SK-N-SH (cell line): ENCODE measurements around the gene ETFRF1. TPM values are rescaled to one million over a fixed set of nuclear protein-coding genes. Genes with fewer than 3 reads are reported as not detected.

Experiments
- CTCF ChIA-PET: fragments of 300-600, 350-600 bp; formaldehyde crosslinking; extraction: SDS; loops from one replicate; lab custom pipeline; 2021; lab: Yijun Ruan, JAX
- POLR2A ChIA-PET: fragments of 350-600 bp; sonication (Branson Sonifier 250); formaldehyde crosslinking; extraction: SDS; loops from one replicate; lab custom pipeline; 2020; ENCODE audit warnings: antibody characterized with exemption, inconsistent platforms; lab: Yijun Ruan, JAX
- DNase-seq: peaks from one replicate; pipeline ENCODE4 v3.0.0; 2012
- H2AFZ ChIP-seq: fragments of 200-600 bp; sonication (generic); 2 replicates; pipeline ENCODE4 v1.8.1; 2016; ENCODE audit warnings: antibody characterized with exemption, mild to moderate bottlenecking, low read depth
- H3F3A ChIP-seq: fragments of 200-600 bp; sonication (generic); replicated peaks from 2 replicates; pipeline ENCODE3; 2016; ENCODE audit warnings: antibody characterized with exemption, mild to moderate bottlenecking; ENCODE audit not compliant: insufficient read depth
- H3K27ac ChIP-seq, 2 experiments: fragments of 200-500 bp in 1 of 2; fragments of 200-600 bp in 1 of 2; sonication (Bioruptor generic) in 1 of 2; sonication (generic), shearing (Covaris generic) in 1 of 2; 2 replicates each; pipeline versions ENCODE4 v1.5.1 to v1.6.1; 2014 to 2016; ENCODE audit warnings: low read depth in 2 of 2, inconsistent platforms in 1 of 2, low read length in 1 of 2, mild to moderate bottlenecking in 1 of 2, mixed read lengths in 1 of 2
- H3K27me3 ChIP-seq: fragments of 200-600 bp; sonication (generic), shearing (Covaris generic); 2 replicates; pipeline ENCODE4 v1.6.1; 2016; ENCODE audit warnings: mixed run types; ENCODE audit not compliant: insufficient read depth
- H3K36me3 ChIP-seq, 2 experiments: fragments of 200-500 bp in 1 of 2; fragments of 200-600 bp in 1 of 2; sonication (Bioruptor generic) in 1 of 2; sonication (generic) in 1 of 2; replicated peaks in 1 of 2; 2 replicates each; pipeline versions ENCODE3 to v1.5.1; 2014 to 2016; ENCODE audit warnings: low read length in 1 of 2, mild to moderate bottlenecking in 1 of 2; ENCODE audit not compliant: insufficient read depth in 2 of 2, control insufficient read depth in 1 of 2
- H3K4me1 ChIP-seq, 2 experiments: fragments of 200-500 bp in 1 of 2; fragments of 200-600 bp in 1 of 2; sonication (Bioruptor generic) in 1 of 2; sonication (generic), shearing (Covaris generic) in 1 of 2; 2 replicates each; pipeline versions ENCODE4 v1.5.1 to v1.6.1; 2014 to 2016; ENCODE audit warnings: low read depth in 1 of 2, low read length in 1 of 2, mixed run types in 1 of 2; ENCODE audit not compliant: insufficient read depth in 2 of 2, control insufficient read depth in 1 of 2
- H3K4me2 ChIP-seq: fragments of 200-600 bp; sonication (generic), shearing (Covaris generic); 2 replicates; pipeline ENCODE4 v1.6.1; 2017; ENCODE audit warnings: mixed run types
- H3K4me3 ChIP-seq, 2 experiments: fragments of 200-500 bp in 1 of 2; fragments of 200-600 bp in 1 of 2; sonication (Bioruptor generic) in 1 of 2; sonication (generic), shearing (Covaris generic) in 1 of 2; 2 replicates each; pipeline versions ENCODE4 v1.5.1 to v1.8.1; 2014 to 2016; ENCODE audit warnings: low read depth in 2 of 2, inconsistent platforms in 1 of 2, low read length in 1 of 2, mild to moderate bottlenecking in 1 of 2, mixed read lengths in 1 of 2, moderate library complexity in 1 of 2
- H3K79me2 ChIP-seq: fragments of 200-600 bp; sonication (generic); 2 replicates; pipeline ENCODE4 v1.8.1; 2017; ENCODE audit warnings: mild to moderate bottlenecking; ENCODE audit not compliant: insufficient read depth
- H3K9ac ChIP-seq: fragments of 200-600 bp; sonication (generic); 2 replicates; pipeline ENCODE4 v1.6.1; 2017; ENCODE audit warnings: mixed run types
- H3K9me2 ChIP-seq: fragments of 200-600 bp; sonication (generic); 2 replicates; pipeline ENCODE4 v1.6.1; 2017; ENCODE audit warnings: mixed run types
- H3K9me3 ChIP-seq: fragments of 200-600 bp; sonication (generic); 2 replicates; pipeline ENCODE4 v1.6.1; 2017; ENCODE audit warnings: mixed run types, mild to moderate bottlenecking, moderate library complexity
- H4K20me1 ChIP-seq: fragments of 200-600 bp; sonication (generic); 2 replicates; pipeline ENCODE4 v1.6.1; 2017; ENCODE audit warnings: mild to moderate bottlenecking, mixed run types; ENCODE audit not compliant: insufficient read depth
- CHD2 ChIP-seq: fragments of 150-350 bp; IDR thresholded peaks from 2 replicates; pipeline ENCODE4 v1.6.1; 2018; ENCODE audit warnings: low read length; ENCODE audit not compliant: partially characterized antibody
- CTCF ChIP-seq: fragments of 200-600 bp; sonication (generic); IDR thresholded peaks from 2 replicates; pipeline ENCODE4 v1.6.1; 2017; ENCODE audit warnings: antibody characterized with exemption, mild to moderate bottlenecking, moderate library complexity
- EP300 ChIP-seq, 2 experiments: IDR thresholded peaks; 2 replicates each; pipeline versions ENCODE4 v1.4.0 to v1.6.1; 2012; ENCODE audit warnings: borderline replicate concordance in 1 of 2, low read depth in 1 of 2, low read length in 1 of 2
- GATA2 ChIP-seq: sonication (generic); formaldehyde crosslinking; IDR thresholded peaks from 2 replicates; pipeline ENCODE4 v1.5.0; 2020; ENCODE audit warnings: mild to moderate bottlenecking, missing genetic modification reagents
- IRF3 ChIP-seq: fragments of 150-350 bp; IDR thresholded peaks from 2 replicates; pipeline ENCODE4 v1.6.1; 2016; ENCODE audit warnings: mild to moderate bottlenecking, low read depth, low read length
- JUND ChIP-seq: IDR thresholded peaks from 2 replicates; pipeline ENCODE4 v1.4.0; 2012
- MAX ChIP-seq: IDR thresholded peaks from 2 replicates; pipeline ENCODE4 v1.4.0; 2012; ENCODE audit warnings: low read depth
- MXI1 ChIP-seq: IDR thresholded peaks from 2 replicates; pipeline ENCODE4 v1.6.1; 2012; ENCODE audit warnings: mild to moderate bottlenecking, low read depth, low read length, improper control_type of control experiment
- RAD21 ChIP-seq: IDR thresholded peaks from 2 replicates; pipeline ENCODE4 v1.6.1; 2012; ENCODE audit warnings: mild to moderate bottlenecking, low read length
- RXRA ChIP-seq: IDR thresholded peaks from 2 replicates; pipeline ENCODE4 v1.4.0; 2012; ENCODE audit warnings: low read depth, mild to moderate bottlenecking, borderline replicate concordance
- SMC3 ChIP-seq: IDR thresholded peaks from 2 replicates; pipeline ENCODE4 v1.6.1; 2012; ENCODE audit warnings: low read depth, low read length, improper control_type of control experiment
- TAF1 ChIP-seq: IDR thresholded peaks from 2 replicates; pipeline ENCODE4 v1.6.1; 2012; ENCODE audit warnings: low read depth, mild to moderate bottlenecking, low read length, moderate library complexity, borderline replicate concordance
- TEAD4 ChIP-seq: IDR thresholded peaks from 2 replicates; pipeline ENCODE4 v1.4.0; 2012; ENCODE audit warnings: mild to moderate bottlenecking, borderline replicate concordance; ENCODE audit not compliant: insufficient read depth
- USF2 ChIP-seq: fragments of 150-350 bp; IDR thresholded peaks from 2 replicates; pipeline ENCODE4 v1.6.1; 2017; ENCODE audit warnings: antibody characterized with exemption, low read length, low read depth, borderline replicate concordance
- YY1 ChIP-seq: IDR thresholded peaks from 2 replicates; pipeline ENCODE4 v1.4.0; 2012; ENCODE audit warnings: low read depth, mild to moderate bottlenecking
- WGBS: methylation state at CpG from one replicate; pipeline ENCODE4 v1.1.6; 2017; ENCODE audit warnings: low lambda C conversion rate; 5-methylcytosine and 5-hydroxymethylcytosine counted together
- polyA plus RNA-seq, 3 experiments: library from polyadenylated mRNA; depleted of rRNA; stranded (reverse); fragments of >200 nt; gene quantifications; 2 replicates each; pipeline ENCODE4 v1.2.3, GENCODE V29; 2012

The ETFRF1 gene
- polyA plus RNA-seq, 1 of the 3 experiments (the other 2 are of a cell fraction) = 7.8 TPM

- Histone ChIP-seq H3K36me3 (no peaks in the 10 kb centered on the region), H4K20me1 (no peaks in the 10 kb centered on the region), H3K27ac (peak overlapping the region in 1 of 2 experiments; percentile 12; a peak in 1 of 4 replicates), H3F3A (peaks cover 18% of the 10 kb centered on the region), H3K27me3 (no peaks in the 10 kb centered on the region), H3K9ac (no peak overlapping the region), H3K9me2 (no peaks in the 10 kb centered on the region), H3K4me2 (no peak overlapping the region), H2AFZ (peak overlapping the region; percentile 76; the same call in 1 of the 2 replicates), H3K79me2 (no peaks in the 10 kb centered on the region), H3K4me1 (peaks cover 0 to 5% of the 10 kb centered on the region in 2 experiments; a peak in 1 of 4 replicates)
- peak; percentile 35 for DNase-seq
- CTCF ChIA-PET = interaction anchor here (0.5 to 3.9 kb wide), 44 partner anchors 8 to 1949 kb away, joined by 3 to 33 read pairs (median 4); a partner anchor contains a TSS
- WGBS = 75% methylated on average over 2 of the region's 2 CpGs
- TF ChIP-seq JUND (no peak), SMC3 (peak; percentile 33; the same call in 1 of the 2 replicates), MXI1 (no peak), CTCF (peak; percentile 82), RXRA (no peak), RAD21 (peak; percentile 60)
- TF ChIP-seq, all 33 proteins: peak for 3
- Histone ChIP-seq H3K4me3 (no peak overlapping the region; a peak in 1 of 4 replicates), H3K9me3 (no peaks in the 10 kb centered on the region; the same call in 1 of the 2 replicates)
- POLR2A ChIA-PET = no interaction called here
These were observed 39.9 kb upstream of the ETFRF1 start for GRCh38 chr12:25155022-25155576.

- Histone ChIP-seq H3K4me1 (peaks cover 0 to 5% of the 10 kb centered on the region in 2 experiments; a peak in 1 of 4 replicates), H3K9me3 (no peaks in the 10 kb centered on the region; the same call in 1 of the 2 replicates), H3K4me3 (no peak overlapping the region), H3K9ac (no peak overlapping the region), H3F3A (peaks cover 13% of the 10 kb centered on the region), H4K20me1 (no peaks in the 10 kb centered on the region), H3K27me3 (no peaks in the 10 kb centered on the region), H3K27ac (no peak overlapping the region), H3K79me2 (no peaks in the 10 kb centered on the region), H3K9me2 (no peaks in the 10 kb centered on the region), H3K36me3 (no peaks in the 10 kb centered on the region), H2AFZ (no peak overlapping the region), H3K4me2 (no peak overlapping the region)
- ChIA-PET CTCF (interaction anchor here (1.1 to 3.9 kb wide), 13 partner anchors 12 to 222 kb away, joined by 3 to 33 read pairs (median 5); no protein-coding TSS in a partner anchor), POLR2A (no interaction called here)
- TF ChIP-seq IRF3 (no peak), TEAD4 (no peak), RAD21 (no peak), MAX (no peak), USF2 (no peak), EP300 (IDR thresholded peaks at IDR 0.05; ENCODE audit: borderline replicate concordance in 1 of 2, low read depth in 1 of 2, low read length in 1 of 2) (no peak), GATA2 (CRISPR knock-in tag) (no peak), CTCF (no peak), SMC3 (no peak), CHD2 (no peak), YY1 (no peak), TAF1 (no peak)
- 81% methylated on average over 4 of the region's 4 CpGs for WGBS
- DNase-seq = no peak
These were observed 39.0 kb upstream of the ETFRF1 start for GRCh38 chr12:25156061-25156460.
